HUES48 (cell line): Measurements from ENCODE around the gene APOD.
"Not testable (repeated sequence)": the region's sequence is repeated elsewhere in the genome, so short reads cannot be mapped to it uniquely, and the experiment has no call there.

Source experiments
- H3K27ac ChIP-seq: one replicate; pipeline ENCODE4 v1.7.0; 2013; ENCODE audit warnings: low read depth, low read length, inconsistent platforms
- H3K27me3 ChIP-seq: 2 replicates; pipeline ENCODE4 v1.6.1; 2013; ENCODE audit warnings: mild to moderate bottlenecking, low read length; ENCODE audit not compliant: control insufficient read depth, insufficient read depth
- H3K36me3 ChIP-seq: 2 replicates; pipeline ENCODE4 v1.6.1; 2013; ENCODE audit warnings: low read length; ENCODE audit not compliant: control insufficient read depth, insufficient read depth
- H3K4me1 ChIP-seq: 2 replicates; pipeline ENCODE4 v1.6.1; 2013; ENCODE audit warnings: mild to moderate bottlenecking, low read length; ENCODE audit not compliant: control insufficient read depth, insufficient read depth
- H3K4me3 ChIP-seq: 2 replicates; pipeline ENCODE4 v1.5.1; 2013; ENCODE audit warnings: mild to moderate bottlenecking, low read depth, low read length
- H3K9ac ChIP-seq: 2 replicates; pipeline ENCODE4 v1.6.1; 2013; ENCODE audit warnings: mild to moderate bottlenecking, low read depth, low read length, moderate library complexity
- H3K9me3 ChIP-seq: 2 replicates; pipeline ENCODE4 v1.6.1; 2013; ENCODE audit warnings: low read length; ENCODE audit not compliant: control insufficient read depth, insufficient read depth

The APOD gene

DNA sequence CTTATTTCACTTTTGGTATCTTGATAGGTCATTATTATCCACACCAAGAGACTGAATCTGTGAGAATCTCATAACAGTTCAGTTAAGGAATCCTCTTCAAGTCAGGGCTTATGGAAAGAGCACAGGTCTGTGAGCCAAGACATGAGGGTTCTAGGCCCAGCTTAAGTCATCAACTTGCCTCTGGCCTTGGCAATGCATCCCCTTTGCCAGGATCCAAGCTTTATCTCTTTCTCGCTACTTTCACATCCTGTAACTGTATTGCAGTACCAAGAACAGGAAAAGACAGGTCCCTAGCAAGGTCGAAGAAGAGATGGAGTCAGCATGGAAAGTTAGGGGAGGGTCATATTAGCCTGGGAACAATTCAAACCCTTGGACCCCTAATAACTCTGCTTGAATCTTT lies 13.5 kb upstream of the APOD start:
- Histone ChIP-seq H3K27me3 (no peaks in the 10 kb centered on the region), H3K4me3 (no peak overlapping the region), H3K9ac (no peak overlapping the region), H3K36me3 (no peaks in the 10 kb centered on the region), H3K4me1 (no peaks in the 10 kb centered on the region), H3K9me3 (peaks cover 17% of the 10 kb centered on the region; the same call in 1 of the 2 replicates), H3K27ac (no peak overlapping the region)

GRCh38 chr3:195596765-195597171 lies 13.0 kb upstream of the APOD start:
- Histone ChIP-seq H3K4me3 (no peak overlapping the region), H3K36me3 (no peaks in the 10 kb centered on the region), H3K9ac (no peak overlapping the region), H3K27me3 (no peaks in the 10 kb centered on the region), H3K9me3 (peaks cover 17% of the 10 kb centered on the region; the same call in 1 of the 2 replicates), H3K27ac (no peak overlapping the region), H3K4me1 (no peaks in the 10 kb centered on the region)

GRCh38 chr3:195595785-195596531 lies 12.2 kb upstream of the APOD start:
- no peak overlapping the region for H3K9ac ChIP-seq
- H3K4me1 ChIP-seq: no peaks in the 10 kb centered on the region
- no peak overlapping the region for H3K27ac ChIP-seq
- no peak overlapping the region for H3K4me3 ChIP-seq
- H3K36me3 ChIP-seq: no peaks in the 10 kb centered on the region
- H3K9me3 ChIP-seq: peaks cover 12% of the 10 kb centered on the region; the same call in 1 of the 2 replicates
- H3K27me3 ChIP-seq: no peaks in the 10 kb centered on the region

- no peak overlapping the region for H3K27ac ChIP-seq
- H3K9ac ChIP-seq: no peak overlapping the region
- H3K36me3 ChIP-seq: no peaks in the 10 kb centered on the region
- H3K9me3 ChIP-seq: peaks cover 4% of the 10 kb centered on the region; the same call in 1 of the 2 replicates
- no peak overlapping the region for H3K4me3 ChIP-seq
- no peaks in the 10 kb centered on the region for H3K4me1 ChIP-seq
- H3K27me3 ChIP-seq: no peaks in the 10 kb centered on the region
Observed at GRCh38 chr3:195591852-195592251, 8.1 kb upstream of the APOD start.

DNA sequence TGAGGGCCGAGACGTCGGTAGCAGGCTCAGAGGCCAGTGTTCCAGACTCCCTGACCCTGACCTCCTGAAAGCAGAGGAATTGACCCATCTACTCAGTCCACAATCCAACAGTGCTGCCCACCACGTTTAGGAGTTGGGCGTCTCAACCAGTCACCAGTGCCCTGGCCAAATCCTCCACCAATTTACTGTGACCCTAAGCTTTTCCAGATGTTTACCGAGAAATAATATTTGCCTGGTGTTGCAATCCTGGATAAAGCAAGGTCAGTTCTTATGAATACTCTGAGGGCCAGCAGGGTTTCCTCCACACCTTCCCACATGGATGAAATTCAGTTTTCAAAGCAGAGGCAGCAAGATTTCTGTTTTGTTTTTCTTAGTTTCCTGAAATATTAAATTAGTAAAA lies 7.5 kb upstream of the APOD start:
- Histone ChIP-seq H3K36me3 (no peaks in the 10 kb centered on the region), H3K27me3 (no peaks in the 10 kb centered on the region), H3K27ac (no peak overlapping the region), H3K4me1 (no peaks in the 10 kb centered on the region), H3K9me3 (peaks cover 4% of the 10 kb centered on the region; the same call in 1 of the 2 replicates), H3K9ac (no peak overlapping the region), H3K4me3 (no peak overlapping the region)

DNA sequence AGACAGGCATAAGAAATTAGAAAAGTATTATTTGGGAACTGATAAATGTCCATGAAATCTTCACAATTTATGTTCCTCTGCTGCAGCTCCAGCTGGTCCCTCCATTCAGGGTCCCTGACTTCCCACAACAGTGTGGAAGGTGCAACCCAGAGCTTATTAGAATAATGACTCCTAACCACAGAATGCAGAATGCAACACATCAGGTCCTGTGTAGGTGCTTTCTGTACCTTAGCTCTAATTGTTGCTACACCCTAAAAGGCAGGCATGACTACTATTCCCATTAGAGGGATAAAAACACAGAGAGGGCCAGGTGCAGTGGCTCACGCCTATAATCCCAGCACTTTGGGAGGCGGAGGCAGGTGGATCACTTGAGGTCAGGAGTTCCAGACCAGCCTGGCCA lies 6.6 kb upstream of the APOD start:
- not testable (repeated sequence) for H3K36me3 ChIP-seq, H3K4me3 ChIP-seq, H3K27me3 ChIP-seq, H3K4me1 ChIP-seq, H3K9me3 ChIP-seq, H3K27ac ChIP-seq, H3K9ac ChIP-seq

DNA sequence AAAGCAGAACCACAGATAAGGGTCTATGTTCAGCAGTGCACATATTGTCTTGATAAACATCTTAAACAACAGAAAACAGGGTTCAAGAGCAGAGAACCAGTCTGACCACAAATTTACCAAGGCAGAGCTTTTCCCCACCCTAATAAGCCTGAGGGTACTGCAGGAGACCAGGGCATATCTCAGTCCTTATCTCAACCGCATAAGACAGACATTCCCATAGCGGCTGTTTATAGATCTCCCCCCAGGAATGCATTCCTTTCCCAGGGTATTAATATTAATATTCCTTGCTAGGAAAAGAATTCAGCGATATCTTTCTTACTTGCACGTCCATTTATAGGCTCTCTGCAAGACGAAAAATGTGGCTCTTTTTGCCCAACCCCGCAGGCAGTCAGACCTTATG lies 6.1 kb upstream of the APOD start:
- not testable (repeated sequence) for H3K9me3 ChIP-seq, H3K36me3 ChIP-seq, H3K27ac ChIP-seq, H3K9ac ChIP-seq, H3K4me1 ChIP-seq, H3K4me3 ChIP-seq, H3K27me3 ChIP-seq

DNA sequence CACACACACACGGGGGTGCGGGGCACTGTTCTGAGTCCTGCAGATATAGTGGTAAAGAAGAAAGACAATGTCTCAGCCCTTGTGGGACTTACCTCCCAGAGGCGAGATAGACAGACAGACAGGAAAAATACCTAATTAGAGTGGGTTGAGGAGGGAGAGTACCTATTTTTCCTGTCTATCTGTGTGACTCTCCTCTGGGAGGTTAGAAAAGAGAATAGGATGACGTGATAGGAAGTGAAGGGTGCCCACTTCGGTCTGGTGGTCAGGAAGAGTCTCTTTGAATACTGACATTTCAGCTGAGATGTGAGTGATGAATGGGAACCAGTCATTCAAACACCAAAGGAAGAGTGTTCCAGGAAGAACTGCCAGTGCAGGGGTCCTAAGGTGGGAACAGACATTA lies 4.1 kb upstream of the APOD start:
- H3K9ac ChIP-seq: no peak overlapping the region
- H3K36me3 ChIP-seq: no peaks in the 10 kb centered on the region

DNA sequence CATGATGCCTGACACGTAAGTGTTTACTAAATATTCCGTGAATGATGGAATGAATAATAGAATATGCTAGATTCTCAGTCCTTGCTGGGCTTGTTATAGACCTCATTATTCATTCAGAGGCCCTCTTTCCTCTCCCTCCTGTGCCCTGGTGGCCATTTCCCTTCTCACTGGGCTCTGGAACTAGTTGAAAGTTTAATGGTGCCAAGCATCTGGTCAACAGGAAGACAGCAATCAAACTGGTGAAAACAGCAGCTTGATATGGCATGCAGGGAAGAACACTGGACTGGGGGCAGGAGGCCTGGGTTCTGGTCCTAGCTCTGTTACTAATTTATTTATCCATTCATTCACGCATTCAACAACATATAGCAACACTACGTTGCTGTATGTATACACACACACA lies 3.7 kb upstream of the APOD start:
- H3K9ac ChIP-seq: no peak overlapping the region
- H3K4me3 ChIP-seq: no peak overlapping the region
- no peaks in the 10 kb centered on the region for H3K4me1 ChIP-seq
- no peak overlapping the region for H3K27ac ChIP-seq
- H3K36me3 ChIP-seq: no peaks in the 10 kb centered on the region
- no peaks in the 10 kb centered on the region; the same call in 1 of the 2 replicates for H3K9me3 ChIP-seq
- H3K27me3 ChIP-seq: no peaks in the 10 kb centered on the region

More for the DNA sequence above, 4.1 kb upstream of the APOD start:
- no peaks in the 10 kb centered on the region for H3K27me3 ChIP-seq
- H3K4me1 ChIP-seq: no peaks in the 10 kb centered on the region
- no peaks in the 10 kb centered on the region; the same call in 1 of the 2 replicates for H3K9me3 ChIP-seq
- no peak overlapping the region for H3K27ac ChIP-seq
- H3K4me3 ChIP-seq: no peak overlapping the region

DNA sequence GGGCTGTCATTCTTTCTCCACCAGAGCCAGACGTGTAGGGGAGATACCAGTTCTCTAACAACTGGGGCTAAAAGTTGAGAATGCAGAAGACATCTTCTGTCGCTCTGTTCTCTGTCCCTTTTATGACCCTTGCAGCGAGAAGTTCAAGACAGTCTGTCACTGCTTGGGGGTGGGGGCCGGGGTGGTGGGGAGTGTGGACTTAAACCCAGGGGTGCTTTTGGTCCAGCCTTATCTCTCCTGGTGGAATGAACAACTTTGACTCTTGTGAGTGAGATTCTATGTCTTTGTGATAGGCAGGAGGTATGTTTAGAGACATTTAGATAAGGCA lies 767 bp upstream of the APOD start:
- H3K27me3 ChIP-seq: no peaks in the 10 kb centered on the region
- no peak overlapping the region for H3K27ac ChIP-seq
- no peak overlapping the region for H3K4me3 ChIP-seq
- H3K9me3 ChIP-seq: no peaks in the 10 kb centered on the region
- H3K36me3 ChIP-seq: no peaks in the 10 kb centered on the region
- no peak overlapping the region for H3K9ac ChIP-seq
- no peaks in the 10 kb centered on the region for H3K4me1 ChIP-seq

- H3K9me3 ChIP-seq: no peaks in the 10 kb centered on the region
- H3K36me3 ChIP-seq: no peaks in the 10 kb centered on the region
- no peak overlapping the region for H3K27ac ChIP-seq
- no peak overlapping the region for H3K4me3 ChIP-seq
- no peaks in the 10 kb centered on the region for H3K4me1 ChIP-seq
- no peaks in the 10 kb centered on the region for H3K27me3 ChIP-seq
- no peak overlapping the region for H3K9ac ChIP-seq
Observed at GRCh38 chr3:195582947-195583346, 793 bp downstream of the APOD start.
